ENCODE measurements around the gene SWI5. TPM values are rescaled to one million over a fixed set of nuclear protein-coding genes. Genes with fewer than 3 reads are reported as not detected.
"Not testable (repeated sequence)": the region's sequence is repeated elsewhere in the genome, so short reads cannot be mapped to it uniquely, and the experiment has no call there.

SWI5 gene
- total and polyA plus RNA-seq, 12 donors = 13.9 to 46.3 (median 20.8) TPM

GRCh38 chr9:128275198-128276007 lies 673 bp upstream of the SWI5 start, which contains the start of gene GOLGA2:
TSS of gene GOLGA2 (minus strand) at chr9:128276007. CDS start at chr9:128275976, 31 bp downstream.
- ATAC-seq = peak; percentile 59 to 80 (median 68)
- no peak for TF ChIP-seq CTCF (IDR thresholded peaks at IDR 0.05)
- H3K27me3 ChIP-seq = no peaks in the 10 kb centered on the region
- H3K9me3 ChIP-seq = no peaks in the 10 kb centered on the region
- peak in 1 of 2 donors; percentile 50 for DNase-seq
- peak within 1 kb of the TSS; percentile 76 to 96 (median 90) for H3K4me3 ChIP-seq
- 1% methylated on average over 55 to 57 of the region's 57 CpGs for WGBS, 2 donors
- intact Hi-C loops (cut with DNase I) = loop anchor here in 3 of 10 donors (5.0 kb wide), 1 partner anchor 47 kb away; the partner anchor contains the start of genes COQ4 (in 3 of the 3) and TRUB2 (in 3 of the 3)
- H3K4me1 ChIP-seq = peaks cover 3 to 56% (median 29%) of the 10 kb centered on the region in 9 donors
- peak within 1 kb of the TSS; percentile 10 to 96 (median 94) for H3K27ac ChIP-seq
- peaks cover 0 to 35% (median 16%) of the 10 kb centered on the region in 9 donors for H3K36me3 ChIP-seq

- Histone ChIP-seq H3K27ac (peak overlapping the region in 9 of 10 donors; percentile 70 to 96 (median 93)), H3K9me3 (no peaks in the 10 kb centered on the region), H3K4me1 (peaks cover 3 to 56% (median 29%) of the 10 kb centered on the region in 9 donors), H3K4me3 (peak overlapping the region; percentile 33 to 96 (median 88)), H3K36me3 (peaks cover 0 to 22% (median 10%) of the 10 kb centered on the region in 9 donors), H3K27me3 (no peaks in the 10 kb centered on the region)
- DNase-seq (peak; percentile 22 to 46), ATAC-seq (peak; percentile 5 to 34 (median 17))
- intact Hi-C loops (cut with DNase I) = loop anchor here in 3 of 10 donors (5.0 kb wide), 1 partner anchor 46 kb away; the partner anchor contains the start of genes COQ4 (in 3 of the 3) and TRUB2 (in 3 of the 3)
- TF ChIP-seq CTCF (IDR thresholded peaks at IDR 0.05) = no peak
- WGBS, 2 donors = 7% methylated on average over 23 of the region's 23 CpGs
Observed at GRCh38 chr9:128276574-128277270, 646 bp downstream of the SWI5 start.

GRCh38 chr9:128279088-128280073 lies 3.3 kb downstream of the SWI5 start:
- Histone ChIP-seq H3K4me1 (peaks cover 3 to 44% (median 24%) of the 10 kb centered on the region in 9 donors), H3K4me3 (peak overlapping the region in 3 of 10 donors; percentile 10 to 30 (median 15)), H3K27ac (peak overlapping the region in 8 of 10 donors; percentile 8 to 77 (median 44))
- intact Hi-C loops (cut with DNase I) = loop anchor here in 3 of 10 donors (5.0 kb wide), 1 partner anchor 43 kb away; the partner anchor contains the start of genes COQ4 (in 3 of the 3) and TRUB2 (in 3 of the 3)
- ATAC-seq, H3K9me3 ChIP-seq, H3K36me3 ChIP-seq, H3K27me3 ChIP-seq: not testable (repeated sequence)
- 60 to 67% methylated on average over 22 of the region's 22 CpGs for WGBS, 2 donors
- DNase-seq = peak; percentile 30 to 45

- 95% methylated on average over 5 of the region's 5 CpGs for WGBS, 2 donors
- Histone ChIP-seq H3K27me3 (no peaks in the 10 kb centered on the region), H3K9me3 (no peaks in the 10 kb centered on the region), H3K27ac (peak overlapping the region in 5 of 10 donors; percentile 8 to 77 (median 45)), H3K4me1 (peaks cover 0 to 36% (median 17%) of the 10 kb centered on the region in 9 donors), H3K4me3 (no peak overlapping the region), H3K36me3 (peaks cover 0 to 9% (median 0%) of the 10 kb centered on the region in 9 donors)
- ATAC-seq = no peak
- intact Hi-C loops (cut with DNase I) = no loop called here
- no peak for TF ChIP-seq CTCF (IDR thresholded peaks at IDR 0.05)
- DNase-seq = no peak
Observed at GRCh38 chr9:128280084-128280622, 4.1 kb downstream of the SWI5 start.

Measured in heart right ventricle (tissue), 16 donors.